HG03460 (cell line): Measurements from ENCODE around the gene CUTA.
A peak's percentile ranks its signal among the peaks of the same experiment; 100 is the strongest.

Experiments
- ATAC-seq: cut with Tn5 transposase; IDR thresholded peaks from one replicate; pipeline ENCODE4 v1.9.1; 2021; ENCODE audit not compliant: unreplicated experiment

The CUTA gene, protein sequence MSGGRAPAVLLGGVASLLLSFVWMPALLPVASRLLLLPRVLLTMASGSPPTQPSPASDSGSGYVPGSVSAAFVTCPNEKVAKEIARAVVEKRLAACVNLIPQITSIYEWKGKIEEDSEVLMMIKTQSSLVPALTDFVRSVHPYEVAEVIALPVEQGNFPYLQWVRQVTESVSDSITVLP

DNA sequence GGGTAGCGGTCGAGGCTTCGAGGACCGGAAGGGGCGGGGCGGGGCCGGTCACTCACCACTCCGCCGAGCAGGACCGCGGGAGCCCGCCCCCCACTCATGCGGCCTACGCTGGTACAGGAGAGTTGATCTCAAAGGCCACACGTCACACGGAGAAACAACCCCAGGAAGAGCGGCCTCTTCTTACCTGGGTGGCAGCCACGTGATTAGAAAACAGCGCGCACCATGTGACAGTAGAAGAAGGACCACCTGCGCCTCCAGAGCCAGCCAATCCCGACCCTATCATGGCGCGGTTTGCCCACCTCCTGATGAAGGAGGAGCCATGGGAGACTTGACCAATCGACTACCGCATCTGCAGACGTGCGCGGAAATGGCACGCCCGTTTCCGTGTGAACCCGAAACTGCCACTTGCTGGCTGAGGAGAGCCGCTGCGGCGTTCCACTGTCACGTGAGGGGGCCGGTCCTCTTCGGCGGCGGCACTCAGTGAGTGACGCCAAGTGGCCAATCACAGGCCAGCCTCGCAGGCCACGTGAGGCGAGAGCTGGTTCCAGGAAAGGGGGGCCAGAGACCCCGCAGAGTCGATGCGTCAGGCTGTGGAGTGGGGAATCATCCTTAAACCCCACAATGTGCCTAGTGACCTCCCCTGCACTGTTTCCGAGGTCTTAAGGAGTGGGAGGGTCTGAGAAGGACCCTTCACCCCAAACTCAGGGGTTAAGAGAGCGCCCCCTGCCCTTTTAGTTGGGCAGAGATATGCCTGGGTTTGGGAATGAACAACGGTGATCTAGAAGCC, at the start of gene CUTA:
Gene CUTA (minus strand): TSS at position 205 of the 787 bp plus-strand sequence. CDS start 107 bp downstream, at position 98.
- ATAC-seq, result peak; percentile 83

DNA sequence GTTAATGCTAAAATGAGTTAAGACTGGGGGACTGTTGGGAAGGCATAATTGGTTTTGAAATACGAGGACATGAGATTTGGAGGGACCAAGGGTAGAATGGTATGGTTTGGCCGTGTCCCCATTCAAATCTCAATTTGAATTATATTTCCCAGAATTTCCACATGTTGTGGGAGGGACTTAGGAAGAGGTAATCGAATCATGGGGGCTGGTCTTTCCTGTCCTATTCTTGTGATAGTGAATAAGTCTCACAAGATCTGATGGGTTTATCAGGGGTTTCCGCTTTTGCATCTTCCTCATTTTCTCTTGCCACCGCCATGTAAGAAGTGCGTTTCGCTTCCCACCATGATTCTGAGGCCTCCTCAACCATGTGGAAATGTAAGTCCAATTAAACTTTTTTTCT, 49.2 kb upstream of the CUTA start:
- ATAC-seq, result no peak

DNA sequence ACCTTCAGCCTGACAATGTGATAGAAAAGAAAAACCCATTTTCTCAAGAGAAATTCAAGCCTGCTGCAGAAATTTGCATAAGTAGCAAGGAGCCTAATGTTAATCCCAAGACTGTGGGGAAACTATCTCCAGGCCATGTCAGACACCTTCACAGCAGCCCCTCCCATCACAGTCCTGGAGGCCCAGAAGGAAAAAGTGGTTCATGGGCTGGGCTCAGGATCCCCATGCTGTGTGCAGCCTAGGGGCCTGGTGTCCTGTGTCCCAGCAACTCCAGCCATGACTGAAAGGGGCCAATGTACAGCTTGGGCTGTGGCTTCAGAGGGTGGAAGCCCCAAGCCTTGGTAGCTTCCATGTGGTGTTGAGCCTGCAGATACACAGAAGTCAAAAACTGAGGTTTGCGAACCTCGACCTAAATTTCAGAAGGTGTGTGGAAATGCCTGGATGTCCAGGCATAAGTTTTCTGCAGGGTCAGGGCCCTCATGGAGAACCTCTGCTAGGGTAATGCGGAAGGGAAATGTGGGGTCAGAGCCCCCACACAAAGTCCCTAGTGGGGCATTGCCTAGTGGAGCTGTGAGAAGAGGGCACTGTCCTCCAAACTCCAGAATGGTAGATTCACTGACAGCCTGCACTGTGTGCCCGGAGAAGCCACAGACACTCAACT, 48.3 kb upstream of the CUTA start:
- ATAC-seq, result no peak

DNA sequence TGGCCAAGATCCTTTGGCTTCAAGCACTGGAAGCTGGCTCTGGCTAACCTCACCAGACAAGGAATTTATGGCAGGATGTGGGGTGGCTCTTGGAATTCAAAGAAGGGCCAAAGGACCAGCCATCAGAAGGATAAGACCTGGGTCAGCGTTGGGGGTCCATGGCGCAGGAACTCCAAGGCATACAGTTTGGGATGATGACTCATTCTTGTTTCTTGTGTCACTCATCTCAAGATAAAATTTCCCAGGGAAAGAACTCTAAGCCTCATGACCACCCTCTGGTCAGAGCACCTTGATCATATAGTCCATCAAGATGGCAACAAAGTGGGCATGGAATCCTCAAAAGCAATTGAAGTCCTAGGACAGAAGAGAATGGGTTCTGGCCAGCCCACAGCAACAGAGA, 41.3 kb upstream of the CUTA start:
- ATAC-seq, result no peak

DNA sequence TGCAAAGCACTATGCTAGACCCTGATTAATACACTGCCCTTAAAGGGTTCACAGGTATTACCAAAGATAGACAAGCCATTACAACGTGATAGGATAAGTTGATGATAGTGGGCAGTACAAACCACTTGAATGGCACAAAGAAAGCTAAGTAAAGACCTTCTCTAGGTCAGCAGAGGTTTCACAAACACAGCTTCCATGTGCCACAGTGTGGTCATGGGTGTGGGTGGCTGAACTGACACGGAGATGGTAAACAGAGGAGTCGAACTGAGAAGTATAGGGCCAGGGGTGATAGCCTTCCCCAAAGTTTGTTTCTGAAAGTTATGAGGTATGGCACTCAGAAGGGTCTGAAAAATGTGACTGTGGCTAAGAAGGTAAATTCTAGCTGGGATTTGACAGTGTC, 40.8 kb upstream of the CUTA start:
- no peak for ATAC-seq

DNA sequence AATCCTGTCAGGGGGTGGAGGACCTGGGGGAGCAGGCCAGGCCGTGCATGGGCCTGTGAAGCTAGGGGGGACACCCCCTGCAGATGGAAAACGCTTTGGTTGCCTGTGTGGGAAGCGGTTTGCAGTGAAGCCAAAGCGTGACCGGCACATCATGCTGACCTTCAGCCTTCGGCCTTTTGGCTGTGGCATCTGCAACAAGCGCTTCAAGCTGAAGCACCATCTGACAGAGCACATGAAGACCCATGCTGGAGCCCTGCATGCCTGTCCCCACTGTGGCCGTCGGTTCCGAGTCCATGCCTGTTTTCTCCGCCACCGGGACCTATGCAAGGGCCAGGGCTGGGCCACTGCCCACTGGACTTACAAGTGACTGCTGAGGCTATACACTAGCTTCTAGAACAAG, 38.2 kb upstream of the CUTA start:
- ATAC-seq, result no peak

DNA sequence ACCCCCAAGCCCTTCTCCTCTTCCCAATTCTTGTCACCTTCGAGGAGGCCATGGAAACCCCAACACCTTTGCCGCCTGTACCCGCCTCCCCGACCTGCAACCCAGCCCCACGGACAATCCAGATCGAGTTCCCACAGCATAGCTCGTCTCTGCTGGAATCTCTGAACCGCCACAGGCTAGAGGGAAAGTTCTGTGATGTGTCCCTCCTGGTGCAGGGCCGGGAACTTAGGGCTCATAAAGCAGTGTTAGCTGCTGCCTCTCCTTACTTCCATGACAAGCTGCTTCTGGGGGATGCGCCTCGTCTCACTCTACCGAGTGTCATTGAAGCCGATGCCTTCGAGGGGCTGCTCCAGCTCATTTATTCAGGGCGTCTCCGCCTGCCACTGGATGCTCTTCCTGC, 37.1 kb upstream of the CUTA start:
- ATAC-seq, result no peak

DNA sequence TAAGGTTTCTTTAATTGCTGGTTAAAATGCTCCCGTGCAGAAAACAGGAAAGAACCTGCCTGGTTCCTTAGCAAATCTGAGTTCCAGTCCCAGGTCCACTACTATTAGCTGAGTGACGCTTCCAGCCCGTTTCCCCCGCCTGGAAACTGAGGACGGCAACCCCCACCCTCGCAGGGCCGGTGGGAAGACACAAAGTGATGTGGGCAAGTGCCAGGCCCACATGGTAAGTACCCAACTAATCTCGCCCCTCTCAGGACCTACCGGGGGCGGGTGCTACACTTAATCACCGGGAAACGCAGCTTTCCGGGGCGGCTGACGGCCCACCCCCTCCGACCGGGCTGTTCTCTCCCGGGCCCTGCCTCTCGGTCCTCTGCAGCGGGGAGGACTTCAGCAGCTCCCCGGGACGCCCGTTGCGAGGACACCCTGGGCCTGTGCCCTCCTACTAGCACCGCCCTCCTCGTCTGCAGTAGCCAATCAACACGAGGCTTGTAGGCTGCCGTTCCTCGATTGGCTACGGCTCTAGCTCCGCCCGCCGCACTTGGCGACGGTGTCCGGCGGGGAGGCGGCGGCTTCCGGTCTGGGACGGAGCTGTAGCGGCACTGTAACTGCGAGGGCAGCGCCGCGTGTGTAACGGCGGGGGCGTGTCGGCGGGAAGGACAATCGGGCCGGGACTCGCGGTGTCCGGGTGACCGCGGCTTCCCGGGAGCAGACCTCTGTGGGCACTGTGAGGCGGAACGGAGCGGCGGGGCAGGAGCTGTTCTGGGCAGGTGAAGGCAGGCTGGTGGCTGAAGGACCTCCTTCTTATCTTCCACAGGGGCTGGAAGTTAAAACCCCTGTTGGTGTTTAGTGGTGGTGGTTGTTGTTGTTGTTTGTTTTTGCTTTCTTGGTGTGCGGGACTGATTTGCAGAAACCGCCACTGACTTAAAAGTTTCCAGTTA, 36.4 kb upstream of the CUTA start, which contains the start of gene ZBTB9:
Gene ZBTB9 (plus strand): TSS at position 568 of the 938 bp plus-strand sequence. CDS start 525 bp downstream, outside the sequence.
- ATAC-seq, result peak; percentile 98

DNA sequence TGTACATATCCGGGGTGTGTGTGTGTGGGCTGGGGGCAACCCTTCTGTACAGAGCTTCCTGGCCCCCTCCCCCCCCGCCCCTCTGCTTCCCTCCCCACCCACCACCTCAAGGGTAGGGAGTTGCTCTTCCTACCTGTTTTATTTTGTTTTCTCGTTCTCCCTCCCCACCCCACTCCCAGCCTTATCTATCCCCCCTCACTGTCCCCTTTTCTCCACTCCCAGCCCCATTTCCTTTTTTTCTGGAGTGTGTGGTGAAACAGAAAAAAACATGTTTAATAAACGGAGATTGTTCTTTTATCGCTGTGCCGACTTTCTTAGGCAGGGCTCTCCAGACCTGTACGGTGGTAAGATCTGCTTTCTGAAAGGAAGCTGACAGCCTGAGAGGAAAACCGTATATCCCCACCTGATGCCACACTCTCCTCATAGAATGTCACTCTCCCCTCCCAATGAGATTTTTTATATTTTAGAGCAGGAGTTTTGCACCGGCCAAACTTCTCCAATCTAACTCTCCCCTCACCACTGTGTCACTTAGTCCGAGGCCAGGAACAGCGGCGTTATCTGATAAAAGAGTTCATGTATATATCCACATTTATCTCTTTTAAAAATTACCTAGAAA, 35.6 kb upstream of the CUTA start:
- ATAC-seq, result no peak

DNA sequence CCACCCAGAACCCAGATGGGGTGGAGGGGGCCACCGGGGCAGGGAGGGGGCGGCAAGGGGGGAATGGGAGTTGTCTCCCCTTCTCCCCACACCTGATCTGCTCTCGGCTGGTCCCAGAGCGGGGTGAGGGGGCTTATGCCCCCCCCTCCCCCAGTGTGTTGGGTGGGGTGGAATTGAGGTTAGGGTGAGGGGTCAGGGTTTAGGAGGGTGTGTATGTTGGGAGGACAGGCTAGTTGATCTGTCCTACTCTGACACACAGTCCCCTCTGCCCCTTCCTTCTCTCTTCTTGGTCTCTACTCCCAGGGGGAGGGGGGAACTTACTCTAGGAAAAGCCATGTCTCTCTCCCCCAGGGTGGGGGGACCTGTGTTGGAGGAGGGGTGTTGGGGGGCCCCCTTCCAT, 34.6 kb upstream of the CUTA start:
- no peak for ATAC-seq

DNA sequence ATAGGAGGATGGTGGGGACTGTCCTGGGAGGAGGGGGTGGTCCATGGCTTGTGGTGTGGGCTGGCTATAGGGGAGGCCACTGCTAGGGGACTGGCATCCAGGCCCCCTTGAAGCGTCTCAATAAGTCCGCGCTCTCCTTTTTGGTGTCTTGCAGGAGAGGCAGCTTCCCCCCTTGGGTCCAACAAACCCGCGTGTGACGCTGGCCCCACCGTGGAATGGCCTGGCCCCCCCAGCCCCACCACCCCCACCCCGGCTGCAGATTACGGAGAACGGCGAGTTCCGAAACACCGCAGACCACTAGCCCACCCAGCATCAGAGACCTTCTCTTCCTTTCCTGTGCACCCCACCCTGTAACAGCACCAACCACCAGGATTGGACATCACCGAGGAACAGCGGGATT, 33.7 kb upstream of the CUTA start:
- no peak for ATAC-seq

DNA sequence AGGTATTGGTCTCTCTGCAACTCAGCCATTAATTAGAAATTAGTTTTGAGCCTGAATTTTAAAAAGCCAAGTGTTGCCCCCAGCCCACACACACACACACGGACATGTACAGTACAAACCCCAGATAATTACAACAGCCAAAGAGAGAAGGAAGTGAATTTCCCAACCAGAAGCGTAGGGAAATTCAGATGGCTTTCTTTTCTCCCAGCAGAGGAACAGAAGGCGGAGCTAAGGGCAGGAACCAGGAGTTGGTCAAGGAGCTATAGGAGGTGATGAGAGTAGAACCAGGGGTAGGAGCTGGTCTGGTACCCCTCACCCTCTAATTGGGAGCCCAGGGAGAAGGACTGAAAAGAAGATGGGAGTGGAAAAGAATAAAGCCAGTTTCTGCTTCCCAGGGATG, 32.5 kb upstream of the CUTA start:
- no peak for ATAC-seq

DNA sequence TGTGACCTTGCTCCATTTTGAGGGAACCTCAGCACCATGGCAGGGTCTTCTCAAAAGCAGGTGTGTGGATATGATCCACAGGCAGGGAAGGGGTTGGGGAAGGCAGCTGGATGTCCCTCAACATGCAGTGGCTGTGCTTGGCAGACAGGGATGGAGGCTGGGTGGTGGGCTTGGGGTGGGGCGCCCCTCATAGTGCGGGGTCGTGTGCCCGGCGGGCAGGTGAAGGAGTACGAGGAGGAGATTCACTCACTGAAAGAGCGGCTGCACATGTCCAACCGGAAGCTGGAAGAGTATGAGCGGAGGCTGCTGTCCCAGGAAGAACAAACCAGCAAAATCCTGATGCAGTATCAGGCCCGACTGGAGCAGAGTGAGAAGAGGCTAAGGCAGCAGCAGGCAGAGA, 28.4 kb upstream of the CUTA start:
- ATAC-seq, result no peak

DNA sequence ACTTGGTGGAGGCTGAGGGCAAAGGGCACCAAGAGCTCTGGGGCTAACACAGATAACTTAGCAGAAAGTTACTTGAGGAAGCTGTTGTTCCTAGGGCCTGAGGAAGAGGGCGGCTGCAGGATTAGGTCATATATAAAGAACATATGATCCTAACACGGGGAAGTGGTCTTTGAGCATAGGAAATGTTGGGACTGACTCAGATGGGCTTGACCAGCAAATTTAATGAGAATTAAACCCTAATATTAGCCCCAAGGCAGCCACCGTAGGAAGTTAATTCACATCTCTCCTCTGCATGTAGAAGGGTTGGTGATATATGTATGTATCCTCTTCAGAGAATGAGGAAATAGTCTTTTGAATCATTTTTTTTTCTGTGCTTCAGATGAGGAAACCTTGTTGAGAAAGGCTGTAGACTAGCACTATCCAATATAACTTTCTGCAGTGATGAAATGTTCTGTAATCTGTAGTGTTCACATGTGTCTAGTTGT, 27.3 kb upstream of the CUTA start:
- no peak for ATAC-seq

DNA sequence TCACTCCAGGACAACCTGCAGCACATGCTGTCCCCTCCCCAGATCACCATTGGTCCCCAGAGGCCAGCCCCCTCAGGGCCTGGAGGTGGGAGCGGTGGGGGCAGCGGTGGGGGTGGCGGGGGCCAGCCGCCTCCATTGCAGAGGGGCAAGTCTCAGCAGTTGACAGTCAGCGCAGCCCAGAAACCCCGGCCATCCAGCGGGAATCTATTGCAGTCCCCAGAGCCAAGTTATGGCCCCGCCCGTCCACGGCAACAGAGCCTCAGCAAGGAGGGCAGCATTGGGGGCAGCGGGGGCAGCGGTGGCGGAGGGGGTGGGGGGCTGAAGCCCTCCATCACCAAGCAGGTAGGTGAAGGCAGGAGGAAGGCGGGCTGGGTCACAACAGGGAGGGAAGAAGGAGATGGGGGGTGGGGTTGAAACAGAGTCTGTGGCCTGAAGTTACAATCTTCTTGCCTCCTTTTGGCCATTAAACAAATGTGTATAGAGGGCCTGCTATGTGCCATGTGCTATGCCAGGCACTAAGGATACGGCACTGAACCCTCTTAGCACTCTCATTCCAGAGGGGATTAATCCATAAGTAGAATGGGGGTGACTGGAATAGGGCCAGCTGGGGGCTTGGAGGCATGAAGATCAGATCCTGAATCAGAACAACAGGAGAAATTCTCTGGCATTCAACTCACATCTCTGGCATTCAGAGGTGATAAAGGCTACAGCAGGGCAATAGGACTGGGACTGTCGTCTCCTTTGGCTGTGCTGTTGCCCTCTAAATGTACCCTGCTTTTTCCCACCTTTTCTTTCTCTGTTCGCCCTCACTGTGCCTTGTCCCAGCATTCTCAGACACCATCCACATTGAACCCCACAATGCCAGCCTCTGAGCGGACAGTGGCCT, 26.0 kb upstream of the CUTA start:
- ATAC-seq, result no peak

DNA sequence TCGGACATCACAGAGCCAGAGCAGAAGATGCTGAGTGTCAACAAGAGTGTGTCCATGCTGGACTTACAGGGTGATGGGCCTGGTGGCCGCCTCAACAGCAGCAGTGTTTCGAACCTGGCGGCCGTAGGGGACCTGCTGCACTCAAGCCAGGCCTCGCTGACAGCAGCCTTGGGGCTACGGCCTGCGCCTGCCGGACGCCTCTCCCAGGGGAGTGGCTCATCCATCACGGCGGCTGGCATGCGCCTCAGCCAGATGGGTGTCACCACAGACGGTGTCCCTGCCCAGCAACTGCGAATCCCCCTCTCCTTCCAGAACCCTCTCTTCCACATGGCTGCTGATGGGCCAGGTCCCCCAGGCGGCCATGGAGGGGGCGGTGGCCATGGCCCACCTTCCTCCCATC, 25.1 kb upstream of the CUTA start:
- no peak for ATAC-seq

DNA sequence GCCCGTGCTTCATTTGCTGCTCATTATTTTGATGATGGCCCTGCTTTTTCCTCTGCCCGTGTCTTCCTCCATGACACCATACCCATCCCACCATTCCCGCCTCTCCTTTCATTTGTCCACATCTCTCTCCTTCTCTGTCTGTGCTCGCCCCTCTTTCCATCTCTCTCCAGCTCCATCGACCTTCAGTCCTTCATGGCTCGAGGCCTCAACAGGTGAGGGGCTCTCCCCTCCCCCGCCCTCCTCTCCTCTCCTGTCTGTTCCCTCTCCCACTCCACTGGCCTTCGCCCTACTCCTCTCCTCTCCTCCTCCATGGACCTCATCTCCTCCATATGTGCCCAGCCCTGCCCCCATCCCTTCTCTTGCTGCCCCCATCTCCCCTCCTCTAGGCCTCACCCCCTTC, 24.4 kb upstream of the CUTA start:
- no peak for ATAC-seq

DNA sequence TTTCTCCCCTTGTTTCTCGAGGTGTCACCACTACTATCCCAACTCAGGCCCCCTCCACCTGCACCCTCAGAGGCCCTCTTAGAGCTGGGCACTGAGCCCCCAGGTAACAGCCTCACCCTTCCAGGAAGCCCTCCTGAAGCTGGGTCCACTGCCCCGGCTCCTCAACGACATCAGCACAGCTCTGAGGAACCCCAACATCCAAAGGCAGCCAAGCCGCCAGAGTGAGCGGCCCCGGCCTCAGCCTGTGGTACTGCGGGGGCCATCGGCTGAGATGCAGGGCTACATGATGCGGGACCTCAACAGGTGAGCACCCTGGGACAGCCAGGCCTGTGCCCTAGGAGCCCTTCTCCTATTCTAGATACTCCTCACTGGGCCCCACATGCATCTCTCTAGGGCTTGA, 23.6 kb upstream of the CUTA start:
- no peak for ATAC-seq

DNA sequence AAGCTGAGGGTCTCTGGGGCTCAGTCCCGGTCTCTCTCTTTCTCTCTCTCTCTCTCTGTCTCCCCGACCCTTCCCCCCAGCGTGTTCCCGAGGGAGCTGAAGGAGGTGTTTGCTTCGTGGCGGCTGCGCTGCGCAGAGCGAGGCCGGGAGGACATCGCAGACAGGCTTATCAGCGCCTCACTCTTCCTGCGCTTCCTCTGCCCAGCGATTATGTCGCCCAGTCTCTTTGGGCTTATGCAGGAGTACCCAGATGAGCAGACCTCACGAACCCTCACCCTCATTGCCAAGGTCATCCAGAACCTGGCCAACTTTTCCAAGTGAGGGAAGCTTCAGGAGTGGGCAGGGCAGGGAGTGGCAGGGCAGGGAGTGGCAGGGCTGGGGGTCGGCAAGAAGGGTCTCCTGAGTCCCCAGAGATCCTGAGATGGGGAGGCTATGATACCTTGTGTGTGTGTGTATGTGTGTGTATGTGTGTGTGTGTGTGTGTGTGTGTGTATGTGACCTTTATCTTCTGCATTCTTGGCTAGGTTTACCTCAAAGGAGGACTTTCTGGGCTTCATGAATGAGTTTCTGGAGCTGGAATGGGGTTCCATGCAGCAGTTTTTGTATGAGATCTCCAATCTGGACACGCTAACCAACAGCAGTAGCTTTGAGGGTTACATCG, 22.9 kb upstream of the CUTA start:
- ATAC-seq, result no peak
